ENCODE measurements around the gene UQCRC1.

UQCRC1 gene

DNA sequence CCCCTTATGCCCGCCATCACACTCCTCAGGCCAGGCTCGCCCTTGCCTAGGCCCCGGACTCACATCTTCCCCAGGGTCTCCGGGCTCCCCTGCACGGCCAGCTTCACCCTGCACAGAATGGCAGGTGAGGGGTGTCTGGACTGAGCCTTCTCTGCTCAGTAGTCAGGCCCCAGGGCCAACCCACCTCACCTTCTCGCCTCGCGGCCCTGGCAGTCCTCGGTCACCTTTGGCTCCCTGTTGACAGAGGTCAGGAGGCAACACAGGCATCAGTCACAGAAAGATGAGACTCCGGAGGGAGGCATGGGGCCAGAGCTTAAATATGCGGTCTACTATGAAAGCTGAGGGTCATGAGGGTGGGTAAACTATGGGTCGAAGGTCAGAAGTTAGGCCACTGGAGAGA lies 37.5 kb downstream of the UQCRC1 start:
- no peak for DNase-seq (ENCODE audit: low read depth)

DNA sequence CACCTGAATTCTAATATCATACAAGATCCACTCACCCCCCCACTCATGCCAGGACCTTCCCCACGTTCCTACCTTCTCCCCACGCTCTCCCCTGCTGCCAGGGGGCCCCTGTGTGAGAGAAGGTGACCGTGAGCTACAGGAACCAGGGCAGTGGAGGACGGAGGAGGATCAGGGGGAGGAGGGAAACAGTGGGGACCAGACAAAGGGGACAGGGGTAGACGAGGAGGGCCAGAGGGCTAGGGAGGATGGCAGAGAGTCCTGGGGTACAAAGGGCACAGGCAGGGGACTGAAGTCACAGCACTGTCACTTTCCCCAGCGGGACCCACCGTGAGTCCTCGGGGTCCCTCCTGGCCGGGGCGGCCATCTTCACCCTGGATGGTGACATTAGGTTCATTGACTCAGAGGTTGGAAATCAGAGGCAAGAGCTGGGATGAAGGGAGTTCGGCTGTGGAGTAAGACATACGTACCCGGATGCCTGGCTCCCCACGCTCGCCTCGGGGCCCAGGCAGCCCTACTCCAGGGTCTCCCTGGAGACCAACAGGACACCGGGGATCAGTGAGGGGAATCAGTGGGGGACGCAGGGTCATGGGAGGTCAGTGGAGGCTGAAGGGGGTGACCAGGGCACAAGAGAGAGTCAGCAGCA lies 39.5 kb downstream of the UQCRC1 start:
- DNase-seq (ENCODE audit: low read depth), result no peak

DNA sequence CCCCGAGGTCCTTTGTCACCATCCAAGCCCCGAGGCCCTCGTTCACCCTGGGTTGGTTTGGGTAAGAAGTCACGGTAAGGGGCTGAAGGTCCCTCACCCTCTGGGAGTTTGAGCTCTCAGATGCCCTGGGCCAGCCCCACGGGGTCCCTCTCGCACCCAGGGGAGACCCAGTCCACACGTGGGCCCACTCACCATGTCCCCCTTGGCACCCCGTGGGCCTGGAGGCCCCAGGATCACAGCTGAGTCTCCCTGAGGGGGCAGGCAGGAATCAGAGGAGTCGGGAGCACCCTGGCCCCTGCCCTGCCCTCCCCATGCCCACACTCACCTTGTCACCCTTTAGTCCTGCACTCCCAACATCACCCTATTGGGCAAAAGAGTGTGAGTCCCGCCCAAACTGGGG lies 40.0 kb downstream of the UQCRC1 start:
- DNase-seq (ENCODE audit: low read depth), result no peak

DNA sequence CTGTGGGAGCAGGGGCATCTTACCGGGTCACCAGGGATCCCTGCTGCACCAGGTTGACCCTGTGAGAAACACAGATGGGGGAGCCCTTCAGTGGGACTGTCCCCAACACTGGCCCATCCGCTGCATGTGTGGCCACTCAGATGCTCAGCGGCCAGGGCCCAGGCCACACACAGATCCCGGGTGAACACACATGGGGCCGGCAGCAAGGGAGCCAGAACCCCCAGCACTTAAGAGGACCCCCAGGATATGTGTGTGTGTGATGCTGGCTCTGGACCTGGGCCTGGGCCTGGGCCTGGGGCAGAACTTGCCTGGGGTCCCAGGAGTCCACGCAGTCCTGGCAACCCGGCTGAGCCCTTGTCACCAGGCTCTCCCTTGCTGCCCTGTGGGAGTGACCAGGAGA lies 41.0 kb downstream of the UQCRC1 start:
- DNase-seq (ENCODE audit: low read depth), result no peak

DNA sequence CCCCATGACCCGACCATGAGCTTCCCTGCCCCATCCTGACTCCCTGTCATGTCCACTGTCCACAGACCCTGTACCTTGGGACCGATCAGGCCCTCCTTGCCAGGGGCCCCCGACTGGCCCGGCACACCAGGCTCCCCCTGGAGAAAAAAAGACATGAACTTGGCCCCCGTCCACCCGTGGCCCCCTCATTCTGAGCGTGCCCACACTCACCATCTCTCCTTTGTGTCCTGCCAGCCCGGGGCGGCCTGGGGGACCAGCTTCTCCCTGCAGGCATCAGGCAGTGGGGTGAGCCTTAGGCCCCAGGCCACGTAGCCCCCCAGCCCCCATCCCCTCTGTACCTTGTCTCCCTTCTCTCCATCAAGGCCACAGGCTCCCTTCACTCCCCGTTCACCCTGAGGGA lies 41.9 kb downstream of the UQCRC1 start:
- no peak for DNase-seq (ENCODE audit: low read depth)

DNA sequence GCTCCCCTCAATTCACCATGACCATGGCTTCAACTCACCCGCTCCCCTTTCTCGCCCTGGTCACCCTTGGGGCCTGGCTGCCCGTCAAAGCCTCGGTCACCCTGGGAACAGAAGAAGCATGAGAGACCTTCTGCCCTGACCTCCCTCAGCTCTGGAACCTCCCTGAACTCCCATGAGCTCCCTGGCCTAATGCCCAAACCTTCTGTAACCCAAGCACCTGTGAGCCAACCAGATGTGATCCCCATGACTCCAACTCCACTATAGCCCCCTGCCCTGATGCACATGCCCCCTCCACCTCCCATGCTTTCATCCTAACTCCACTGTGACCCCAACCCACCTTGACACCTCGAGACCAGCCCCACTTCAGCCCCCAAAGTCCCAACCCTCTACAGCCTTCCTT lies 42.4 kb downstream of the UQCRC1 start:
- DNase-seq (ENCODE audit: low read depth), result no peak

DNA sequence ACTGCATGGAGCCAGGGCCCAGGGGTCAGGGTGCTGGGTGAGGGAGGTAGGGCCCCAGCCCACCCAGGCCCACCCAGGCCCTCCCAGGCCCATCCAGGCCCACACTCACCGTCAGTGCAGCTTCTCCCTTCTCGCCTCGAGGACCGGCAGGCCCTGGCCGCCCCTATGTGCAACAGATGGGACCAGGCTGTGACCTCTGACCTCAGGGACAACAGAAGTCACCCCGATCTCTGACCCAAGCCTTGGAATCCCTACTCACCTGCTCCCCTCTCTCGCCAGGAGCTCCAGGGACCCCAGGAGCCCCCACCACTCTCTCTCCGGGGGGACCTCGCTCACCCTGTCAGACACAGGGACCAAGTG lies 43.1 kb downstream of the UQCRC1 start:
- no peak for DNase-seq (ENCODE audit: low read depth)

DNA sequence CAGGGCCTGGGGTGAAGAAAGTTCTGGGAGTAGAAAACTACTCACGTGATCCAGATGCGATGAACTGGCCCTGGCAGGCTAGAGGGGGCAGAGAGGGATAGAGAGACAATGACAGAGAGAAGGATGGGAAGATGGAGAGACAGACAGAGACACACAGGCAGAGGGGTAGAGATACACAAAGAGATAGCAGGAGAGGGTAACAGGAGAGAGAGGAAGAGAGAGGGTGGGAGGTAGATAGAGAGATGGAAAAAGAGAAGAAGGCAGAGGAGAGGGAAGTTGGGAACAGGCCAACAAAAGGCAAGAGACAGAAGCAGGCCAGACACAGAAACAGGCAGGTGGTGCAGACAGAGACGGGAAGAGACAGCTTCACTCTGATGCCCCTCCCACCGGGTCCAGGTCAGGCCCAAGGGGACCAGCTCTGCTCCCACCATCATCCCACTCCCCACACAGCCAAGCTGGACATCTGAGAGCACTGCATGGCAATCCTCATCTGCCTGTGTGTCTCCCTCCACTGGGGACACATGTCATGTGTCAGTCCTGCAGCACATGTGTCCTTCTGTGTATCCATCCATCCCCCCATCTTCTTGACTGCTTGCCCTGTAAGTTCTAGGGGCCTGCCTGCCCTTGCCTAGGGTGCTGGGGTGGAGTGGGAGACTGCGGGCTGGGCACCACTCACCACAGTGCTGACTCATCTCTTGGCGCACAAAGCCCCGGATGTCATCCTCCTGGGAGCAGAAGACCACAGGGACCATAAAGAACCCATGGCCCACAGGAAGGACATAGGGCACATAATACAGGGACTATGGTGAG lies 43.6 kb downstream of the UQCRC1 start:
- DNase-seq (ENCODE audit: low read depth), result peak; percentile 86

DNA sequence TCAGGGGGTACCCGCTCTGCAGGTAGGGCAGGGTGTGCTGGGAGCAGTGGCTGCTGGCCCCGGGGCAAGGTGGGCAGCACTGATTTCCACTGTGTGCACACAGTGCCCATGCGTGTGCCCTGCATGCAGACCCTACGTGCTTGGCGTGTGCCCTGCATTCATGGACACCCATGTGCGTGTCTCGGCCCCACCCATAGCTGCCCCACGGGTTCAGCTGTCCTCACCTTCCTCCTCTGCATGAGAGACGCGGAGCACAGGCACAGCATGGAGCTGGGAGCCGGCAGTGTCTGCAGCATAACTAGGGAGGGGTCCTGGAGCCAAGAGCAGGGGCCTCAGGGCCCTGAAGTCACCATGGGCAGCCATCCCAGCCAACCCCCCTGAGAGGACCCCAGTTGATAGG lies 44.3 kb downstream of the UQCRC1 start:
- no peak for DNase-seq (ENCODE audit: low read depth)

DNA sequence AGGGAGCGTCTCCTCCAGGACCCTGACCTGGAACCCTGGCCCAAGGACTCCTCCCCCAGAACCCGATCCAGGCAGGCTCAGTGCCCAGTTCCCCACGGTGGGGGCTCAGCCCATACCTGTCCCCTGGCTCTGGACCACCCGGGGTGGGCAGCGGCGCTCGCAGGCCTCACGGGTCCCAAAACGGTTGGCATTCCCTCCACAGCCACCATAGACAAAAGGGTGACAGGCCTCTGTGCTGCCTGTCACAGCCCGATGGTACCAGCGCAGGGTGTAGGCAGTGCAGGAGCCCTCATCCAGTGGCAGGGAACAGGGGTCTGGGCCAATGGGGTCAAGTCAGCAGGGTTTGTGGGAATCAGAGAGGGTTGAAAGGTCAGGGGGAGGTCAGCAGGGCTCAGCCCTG lies 44.8 kb downstream of the UQCRC1 start:
- DNase-seq (ENCODE audit: low read depth), result no peak

DNA sequence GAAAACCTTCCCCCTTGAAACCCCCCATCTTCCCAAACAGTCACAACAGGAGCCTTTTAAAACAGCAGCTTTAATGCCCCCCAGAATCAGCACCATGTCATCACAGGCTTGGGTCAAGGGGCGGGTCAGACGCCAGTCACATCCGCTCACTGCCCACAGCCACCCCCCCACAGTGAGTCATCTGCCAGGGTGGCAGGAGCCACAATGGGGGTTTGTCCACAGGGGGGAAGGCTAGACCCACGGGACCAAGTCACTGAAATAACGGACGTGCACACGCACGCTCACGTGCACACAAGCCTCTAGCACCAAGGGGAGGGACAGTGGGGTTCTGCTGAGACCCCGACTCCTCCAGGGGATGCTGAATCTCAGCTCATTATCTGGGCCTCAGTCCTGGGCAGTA lies 45.4 kb downstream of the UQCRC1 start:
- DNase-seq (ENCODE audit: low read depth), result peak; percentile 92

DNA sequence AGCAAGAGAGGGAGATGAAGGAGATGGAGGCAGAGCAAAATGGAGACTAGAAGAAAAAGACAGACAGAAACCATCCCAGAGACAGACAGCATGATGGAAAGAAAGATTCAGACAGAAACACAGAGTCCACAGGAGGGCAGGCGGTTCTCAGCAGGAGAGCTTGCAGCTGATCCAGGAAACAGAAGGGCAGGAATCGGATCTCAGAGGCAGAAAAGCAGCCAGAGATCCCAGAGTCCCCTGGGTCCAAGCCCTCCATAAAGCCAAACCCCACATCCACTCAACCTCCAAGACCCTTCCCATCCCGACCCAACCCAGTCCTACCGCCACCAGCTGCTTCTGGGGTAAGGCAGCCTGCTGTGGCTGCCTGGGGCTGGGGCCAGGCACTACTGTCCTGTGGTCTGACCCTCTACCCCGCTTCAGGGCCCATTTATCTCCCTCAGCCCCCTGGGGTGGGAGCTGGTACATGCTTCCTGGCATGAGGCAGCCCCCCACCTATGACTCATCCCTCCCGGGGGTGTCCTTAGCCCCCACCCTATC lies 46.0 kb downstream of the UQCRC1 start, which contains the start of gene UCN2:
TSS of gene UCN2 (minus strand) at position 400 of the 537 bp plus-strand sequence. CDS start 657 bp downstream, outside the sequence.
- peak; percentile 38 for DNase-seq (ENCODE audit: low read depth)

DNA sequence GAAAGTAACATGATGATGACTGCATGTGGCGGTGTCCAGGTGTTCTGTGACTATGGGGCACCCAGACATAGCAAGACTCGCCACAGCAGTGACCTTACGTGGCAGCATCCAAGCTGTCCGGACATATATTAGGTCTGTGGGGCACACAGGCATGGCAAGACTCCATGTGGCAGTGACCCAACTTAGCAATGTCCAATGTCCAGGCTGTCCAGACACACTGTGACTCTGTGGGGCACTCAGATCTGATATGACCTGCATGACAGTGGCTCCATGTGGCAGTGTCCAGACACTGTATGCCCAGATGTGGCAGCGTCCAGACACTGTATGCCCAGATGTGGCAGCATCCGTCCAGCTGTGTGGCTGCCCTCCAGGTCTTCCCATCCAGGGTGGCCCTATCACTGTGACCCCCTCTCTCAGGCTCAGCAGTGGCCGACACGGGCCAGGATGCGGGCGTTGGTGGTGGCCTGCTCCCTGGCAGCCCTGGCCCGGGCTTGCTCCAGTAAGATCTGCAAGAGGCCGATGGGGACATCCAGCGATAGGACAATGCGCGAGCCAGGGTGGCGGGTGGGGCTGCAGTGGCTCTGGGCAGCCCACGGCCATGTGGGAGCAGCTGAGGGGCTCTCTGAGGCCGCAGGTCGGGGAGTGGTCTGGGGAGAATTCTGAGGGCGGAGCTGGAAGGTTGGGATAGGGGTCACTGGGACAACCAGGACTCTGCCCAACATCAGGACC lies 46.9 kb downstream of the UQCRC1 start:
- DNase-seq (ENCODE audit: low read depth), result no peak

DNA sequence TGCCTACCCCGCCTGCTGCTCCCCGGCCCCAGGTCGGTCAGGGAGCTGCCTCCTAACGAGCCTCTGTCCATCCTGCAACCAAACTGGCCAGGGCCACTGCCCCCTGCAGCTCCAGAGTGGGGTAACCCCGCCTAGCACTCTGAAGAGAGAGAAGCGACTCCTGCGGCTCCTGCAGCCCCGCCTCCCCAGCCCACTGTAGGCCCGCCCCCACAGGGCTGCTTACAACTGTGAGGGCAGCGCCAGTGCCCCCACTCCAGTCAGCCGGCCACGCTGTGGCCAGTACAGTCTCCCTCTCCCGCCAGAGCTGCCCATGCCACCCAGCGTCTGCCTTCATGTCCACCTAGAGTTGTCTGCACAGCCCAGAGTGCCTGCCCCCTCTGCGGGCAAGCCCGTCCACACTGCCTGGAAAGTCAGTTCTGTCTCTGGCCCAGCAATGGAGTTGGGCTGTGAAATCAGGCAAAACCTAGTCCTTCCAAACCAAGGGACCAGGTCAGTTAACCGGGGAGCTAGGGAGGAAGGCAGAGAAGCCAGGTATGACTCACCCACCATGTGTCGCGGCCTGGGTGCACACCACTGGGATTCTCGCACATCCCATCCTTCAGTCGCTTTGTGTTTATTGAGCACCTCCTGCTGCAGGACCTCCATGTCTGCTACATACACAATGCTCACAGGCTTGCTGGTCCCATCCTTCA lies 48.3 kb downstream of the UQCRC1 start:
- peak; percentile 83 for DNase-seq (ENCODE audit: low read depth)

DNA sequence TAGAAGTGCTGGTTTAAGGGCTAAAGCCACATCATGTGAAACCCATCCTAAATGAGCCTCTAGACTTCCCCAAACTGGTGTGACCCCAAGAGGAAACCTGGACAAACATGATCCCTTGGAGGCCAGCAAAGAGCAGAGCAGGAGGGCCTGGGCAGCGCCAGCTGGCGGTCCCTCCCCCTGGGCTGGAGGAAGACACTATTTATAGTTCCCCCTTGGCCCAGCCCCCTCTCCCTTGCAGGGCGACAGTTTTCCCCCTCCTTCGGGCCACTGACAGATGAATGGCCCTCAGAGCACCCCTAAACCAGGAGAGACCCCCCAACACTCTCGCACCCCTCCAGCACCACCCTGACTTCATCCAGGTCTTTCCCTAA lies 48.8 kb downstream of the UQCRC1 start:
- DNase-seq (ENCODE audit: low read depth), result no peak

DNA sequence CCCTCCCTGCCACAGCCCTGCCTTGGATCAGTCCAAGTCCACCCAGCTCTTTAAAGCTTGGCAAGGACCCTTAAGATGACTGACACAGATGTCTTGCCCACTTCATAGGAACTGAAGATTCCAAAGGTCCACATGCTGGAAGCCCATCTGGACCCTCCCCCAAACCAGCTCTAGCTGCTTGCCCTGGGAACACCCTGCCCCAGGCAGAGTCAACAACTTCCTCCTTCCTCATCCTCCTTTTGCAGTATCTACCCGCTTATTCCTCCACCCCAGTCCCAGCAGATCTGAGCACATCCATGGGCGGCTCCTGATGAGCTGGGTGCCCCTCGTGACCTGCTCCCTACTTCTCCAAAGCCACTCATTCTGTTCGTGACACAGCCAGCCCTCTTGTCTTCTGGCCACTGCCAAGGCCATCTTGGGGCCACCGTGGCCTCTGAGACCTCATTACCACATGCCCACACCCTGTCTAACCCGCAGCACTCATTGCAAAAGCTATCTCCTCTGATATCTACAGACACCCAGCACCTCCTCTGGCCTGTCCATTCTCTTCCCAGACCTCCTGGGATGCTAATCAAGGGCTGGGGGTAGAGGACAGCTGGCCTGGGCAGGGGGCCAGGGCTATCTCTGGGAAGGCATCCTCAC lies 50.8 kb downstream of the UQCRC1 start:
- no peak for DNase-seq (ENCODE audit: low read depth)

DNA sequence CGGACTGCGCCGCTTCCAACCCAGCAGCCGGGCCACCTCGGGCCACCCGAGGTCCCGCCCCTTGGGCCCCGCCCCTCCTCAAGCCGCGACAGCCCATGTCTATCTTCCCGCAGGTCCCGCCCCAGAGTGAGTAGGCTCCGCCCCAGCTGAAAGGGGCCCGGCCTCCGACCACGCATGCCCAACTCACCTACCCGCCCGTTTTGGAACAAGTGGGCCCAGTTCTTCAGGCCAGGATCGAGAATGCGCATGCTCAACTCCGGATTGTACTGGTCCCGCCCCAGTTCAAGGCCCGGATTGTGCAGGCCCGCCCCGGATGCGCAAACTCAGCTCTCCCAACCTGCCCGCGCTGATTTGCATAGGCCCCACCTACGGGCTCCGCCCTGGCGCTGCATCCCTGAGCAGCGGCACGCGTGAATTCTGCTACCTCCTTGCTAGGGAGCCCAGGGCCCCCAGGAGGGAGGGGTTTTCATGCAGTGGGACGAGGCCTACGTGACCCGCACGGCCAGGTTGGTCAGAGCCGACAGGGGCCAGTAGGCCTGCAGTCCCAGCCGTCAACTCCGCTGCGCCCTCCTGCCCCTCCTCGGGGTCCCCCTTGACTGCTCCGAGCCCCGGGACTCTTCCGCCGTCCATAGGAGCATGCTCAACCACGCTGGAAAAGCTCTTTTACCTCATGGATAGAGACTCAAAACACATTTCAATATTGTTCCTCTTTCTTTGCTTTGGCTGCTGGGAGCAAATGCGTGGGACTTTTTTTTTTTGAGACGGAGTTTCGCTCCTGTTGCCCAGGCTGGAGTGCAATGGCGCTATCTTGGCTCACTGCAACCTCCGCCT lies 52.4 kb downstream of the UQCRC1 start, which contains the start of gene PFKFB4:
TSS of gene PFKFB4 (minus strand) at position 8 of the 831 bp plus-strand sequence. CDS start 26 bp downstream, outside the sequence.
- DNase-seq (ENCODE audit: low read depth), result peak; percentile 99

DNA sequence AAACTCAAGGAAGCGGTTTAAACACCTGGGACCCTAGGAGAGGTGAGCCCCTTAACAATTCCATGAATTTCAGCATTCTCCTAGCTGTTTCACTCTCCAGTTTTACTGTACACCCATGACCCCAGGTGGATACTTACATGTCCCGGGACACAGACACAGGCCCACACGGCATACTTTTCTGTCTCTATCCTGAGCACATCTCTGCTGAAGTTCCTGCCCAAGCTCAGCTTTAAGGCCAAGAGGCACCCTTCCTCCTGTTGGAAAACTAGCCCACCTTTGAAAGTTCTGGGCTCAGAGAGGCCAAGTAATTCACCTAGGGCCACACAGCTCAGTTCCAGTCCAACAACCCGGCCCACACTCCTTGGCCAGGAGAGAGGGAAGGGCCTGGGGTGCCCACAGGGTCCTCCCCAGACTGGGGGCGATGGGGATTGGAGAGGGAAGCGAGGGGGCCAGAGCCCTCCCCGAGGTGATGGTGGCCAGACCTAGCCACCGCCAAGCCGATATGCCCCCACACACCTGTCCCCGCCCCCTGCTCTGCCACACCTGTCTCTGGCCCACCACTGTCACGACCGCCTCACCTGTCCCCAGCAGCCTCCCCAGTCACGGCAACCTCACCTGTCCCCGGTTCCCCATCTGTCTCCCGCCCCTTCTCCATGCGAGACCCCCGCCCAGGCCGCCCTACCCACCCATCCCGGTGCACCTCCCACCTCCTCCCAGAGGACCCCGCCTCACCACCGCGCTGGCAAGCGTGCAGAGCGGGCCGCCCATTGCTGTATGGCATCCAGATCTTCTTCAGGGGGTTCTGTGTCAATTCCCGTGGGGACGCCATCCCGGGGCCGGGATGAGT lies 53.3 kb downstream of the UQCRC1 start:
- DNase-seq (ENCODE audit: low read depth), result no peak

DNA sequence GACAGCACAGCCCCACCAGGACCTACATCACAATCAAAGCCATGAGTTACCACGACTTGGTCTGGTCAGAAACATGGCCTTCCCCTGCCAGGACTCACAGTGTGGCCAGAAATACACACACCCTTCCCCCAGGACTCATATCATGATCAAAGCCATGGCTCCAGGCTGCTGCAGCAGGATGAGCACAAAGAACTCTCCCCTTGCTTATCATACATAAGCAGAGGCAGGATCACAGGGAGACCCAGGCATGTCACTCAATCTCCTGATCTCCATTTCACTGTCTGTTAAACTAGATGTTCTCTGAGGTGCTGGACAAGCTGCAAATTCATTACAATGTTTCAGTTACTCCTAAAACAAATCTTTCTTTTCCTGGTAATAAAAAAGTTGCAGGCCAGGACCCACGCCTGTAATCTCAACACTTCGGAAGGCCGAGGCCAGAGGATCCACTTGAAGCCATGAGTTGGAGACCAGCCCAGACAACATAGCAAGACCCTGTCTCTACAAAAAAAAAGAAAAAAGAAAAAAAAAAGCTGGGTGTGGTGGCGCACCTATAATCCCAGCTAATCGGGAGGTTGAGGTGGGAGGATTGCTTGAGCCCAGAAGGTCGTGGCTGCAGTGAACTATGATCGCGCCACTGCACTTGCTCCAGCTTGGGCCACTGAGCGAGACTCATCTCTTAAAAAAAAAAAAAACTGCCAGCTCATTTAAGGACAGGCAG lies 54.1 kb downstream of the UQCRC1 start:
- no peak for DNase-seq (ENCODE audit: low read depth)

Measured in ELR (cell line).